ENCODE measurements around the gene MAN2C1.

Gene MAN2C1

GRCh38 chr15:75367913-75368688, at the start of gene MAN2C1 (continued):
- TF ChIP-seq ZIC2 (tag by site-specific recombination; IDR thresholded peaks at IDR 0.05) (peak; percentile 53), ZNF221 (tag by site-specific recombination; IDR thresholded peaks at IDR 0.05; ENCODE audit: borderline replicate concordance) (0 out of 2 replicates have a peak, but pooled peaks have one; percentile 85), KLF16 (tag by site-specific recombination; IDR thresholded peaks at IDR 0.05) (peak; percentile 95), ZNF776 (tag by site-specific recombination; IDR thresholded peaks at IDR 0.05; ENCODE audit: borderline replicate concordance) (no peak), ZNF518A (tag by site-specific recombination; conservative IDR thresholded peaks at IDR 0.05; ENCODE audit: low read depth) (peak; percentile 66), INSM2 (tag by site-specific recombination; IDR thresholded peaks at IDR 0.05) (peak; percentile 89), ZNF558 (tag by site-specific recombination; IDR thresholded peaks at IDR 0.05) (peak; percentile 75), RBAK (tag by site-specific recombination; IDR thresholded peaks at IDR 0.05) (no peak; the same call in 1 of the 2 replicates), ZNF175 (tag by site-specific recombination; IDR thresholded peaks at IDR 0.05) (no peak), ZNF768 (tag by site-specific recombination; IDR thresholded peaks at IDR 0.05) (no peak), SP3 (tag by site-specific recombination; IDR thresholded peaks at IDR 0.05) (peak; percentile 96), ZNF19 (tag by site-specific recombination; IDR thresholded peaks at IDR 0.05; ENCODE audit: low read depth) (no peak), KLF10 (tag by site-specific recombination; IDR thresholded peaks at IDR 0.05) (peak; percentile 88), ZNF202 (tag by site-specific recombination; IDR thresholded peaks at IDR 0.05; ENCODE audit: borderline replicate concordance) (no peak), ZNF18 (tag by site-specific recombination; IDR thresholded peaks at IDR 0.05) (0 out of 2 replicates have a peak, but pooled peaks have one; percentile 65), KLF8 (tag by site-specific recombination; IDR thresholded peaks at IDR 0.05) (peak; percentile 96), ZNF645 (tag by site-specific recombination; IDR thresholded peaks at IDR 0.05) (0 out of 2 replicates have a peak, but pooled peaks have one; percentile 15), ZNF280C (tag by site-specific recombination; IDR thresholded peaks at IDR 0.05) (no peak), ZNF654 (tag by site-specific recombination; IDR thresholded peaks at IDR 0.05; ENCODE audit: low read depth) (peak; percentile 69), ZNF148 (tag by site-specific recombination; IDR thresholded peaks at IDR 0.05; ENCODE audit: borderline replicate concordance) (peak; percentile 80; the same call in 1 of the 2 replicates), ZNF692 (tag by site-specific recombination; IDR thresholded peaks at IDR 0.05) (peak; percentile 89), ZNF138 (tag by site-specific recombination; IDR thresholded peaks at IDR 0.05; ENCODE audit: borderline replicate concordance) (no peak)
